PC-9 (cell line): ENCODE results near the gene OSBPL2.

Experiments
- EZH2 ChIP-seq: fragments of 200-600 bp; sonication (generic); IDR thresholded peaks from 2 replicates; pipeline ENCODE4 v1.8.0; 2017; ENCODE audit warnings: antibody characterized with exemption, low read depth
- TF ChIP-seq, protein P1 (sequence below): fragments of 200-600 bp; sonication (generic); conservative IDR thresholded peaks from 2 replicates; pipeline ENCODE4 v1.6.1; 2017; ENCODE audit warnings: mixed run types, antibody characterized with exemption, mild to moderate bottlenecking, moderate library complexity

- TF ChIP-seq, protein P1, sequence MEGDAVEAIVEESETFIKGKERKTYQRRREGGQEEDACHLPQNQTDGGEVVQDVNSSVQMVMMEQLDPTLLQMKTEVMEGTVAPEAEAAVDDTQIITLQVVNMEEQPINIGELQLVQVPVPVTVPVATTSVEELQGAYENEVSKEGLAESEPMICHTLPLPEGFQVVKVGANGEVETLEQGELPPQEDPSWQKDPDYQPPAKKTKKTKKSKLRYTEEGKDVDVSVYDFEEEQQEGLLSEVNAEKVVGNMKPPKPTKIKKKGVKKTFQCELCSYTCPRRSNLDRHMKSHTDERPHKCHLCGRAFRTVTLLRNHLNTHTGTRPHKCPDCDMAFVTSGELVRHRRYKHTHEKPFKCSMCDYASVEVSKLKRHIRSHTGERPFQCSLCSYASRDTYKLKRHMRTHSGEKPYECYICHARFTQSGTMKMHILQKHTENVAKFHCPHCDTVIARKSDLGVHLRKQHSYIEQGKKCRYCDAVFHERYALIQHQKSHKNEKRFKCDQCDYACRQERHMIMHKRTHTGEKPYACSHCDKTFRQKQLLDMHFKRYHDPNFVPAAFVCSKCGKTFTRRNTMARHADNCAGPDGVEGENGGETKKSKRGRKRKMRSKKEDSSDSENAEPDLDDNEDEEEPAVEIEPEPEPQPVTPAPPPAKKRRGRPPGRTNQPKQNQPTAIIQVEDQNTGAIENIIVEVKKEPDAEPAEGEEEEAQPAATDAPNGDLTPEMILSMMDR = no peak
- TF ChIP-seq EZH2 = no peak
Observed at GRCh38 chr20:62233684-62234083, 4.6 kb upstream of the OSBPL2 start.
